TTC549 (cell line): ENCODE results near the gene ELL2.

Experiments
- FAIRE-seq: peaks from 2 replicates; lab custom pipeline; 2012; peaks lifted over from hg19 to GRCh38; lab: Jason Lieb, UNC

The ELL2 gene

DNA sequence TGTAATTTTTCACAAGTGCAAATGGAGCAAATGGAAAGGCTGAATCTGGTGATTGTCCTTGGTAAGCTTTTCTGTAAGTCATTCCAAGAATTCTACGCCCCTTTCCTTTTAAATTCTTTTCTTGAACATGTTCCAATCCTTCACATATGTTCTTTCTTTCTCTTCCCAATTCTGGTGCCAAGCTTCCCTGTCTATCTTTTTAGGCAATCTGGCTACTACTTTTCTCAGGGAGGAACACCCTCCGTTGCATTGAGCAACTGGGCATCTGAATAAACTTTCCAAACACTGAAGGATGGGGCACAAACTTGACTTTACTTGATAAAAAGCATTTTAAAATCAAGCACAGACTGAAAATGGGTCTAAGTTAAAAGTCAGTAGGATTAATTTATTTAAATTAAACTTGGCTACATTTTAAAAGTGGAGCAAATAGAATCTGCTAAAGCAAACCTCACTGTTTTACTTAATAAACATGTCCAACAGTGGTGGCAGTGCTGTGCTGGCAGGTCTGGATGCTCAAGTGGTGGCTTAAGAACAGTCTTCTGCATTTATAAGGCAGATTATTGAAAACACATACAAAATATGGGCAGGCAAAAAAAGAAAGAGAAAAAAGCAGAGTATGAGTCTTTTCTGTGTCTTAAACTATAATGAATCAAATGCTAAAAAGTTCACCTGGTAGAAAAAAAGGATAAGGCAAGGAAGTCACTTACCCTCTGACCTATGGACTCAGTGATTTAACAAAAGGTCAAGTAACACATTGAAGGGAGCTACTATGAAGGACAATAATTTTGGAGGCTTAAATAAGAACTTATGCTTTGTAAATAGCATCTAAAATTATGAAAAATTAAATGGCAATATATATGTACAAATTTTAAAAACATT is 5.4 kb downstream of the ELL2 start:
- no peak for FAIRE-seq

DNA sequence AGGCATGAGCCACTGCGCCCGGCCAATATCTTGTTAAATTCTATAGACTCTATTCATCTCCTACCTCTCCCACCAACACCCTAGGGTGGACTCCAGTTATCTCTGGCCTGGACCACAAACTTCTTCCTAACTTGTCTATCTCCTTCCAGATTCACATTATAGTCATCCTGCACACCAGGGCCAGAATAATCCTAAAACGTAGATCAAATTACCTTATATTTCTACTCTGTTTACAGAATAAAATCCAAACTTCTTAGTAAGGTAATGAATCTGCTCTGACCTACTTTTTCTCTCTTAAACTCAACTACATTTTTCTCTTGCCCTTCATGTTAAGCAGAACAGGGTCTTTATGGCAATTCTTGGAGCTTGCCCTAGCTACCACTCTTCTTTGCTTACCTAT is 6.9 kb downstream of the ELL2 start:
- FAIRE-seq: no peak

- no peak for FAIRE-seq
Observed at GRCh38 chr5:95953021-95953702, 8.5 kb downstream of the ELL2 start.

- no peak for FAIRE-seq
Observed at GRCh38 chr5:95951916-95952315, 9.7 kb downstream of the ELL2 start.

- no peak for FAIRE-seq
Observed at GRCh38 chr5:95949810-95950209, 11.8 kb downstream of the ELL2 start.

GRCh38 chr5:95948631-95949030 is 13.0 kb downstream of the ELL2 start:
- no peak for FAIRE-seq

DNA sequence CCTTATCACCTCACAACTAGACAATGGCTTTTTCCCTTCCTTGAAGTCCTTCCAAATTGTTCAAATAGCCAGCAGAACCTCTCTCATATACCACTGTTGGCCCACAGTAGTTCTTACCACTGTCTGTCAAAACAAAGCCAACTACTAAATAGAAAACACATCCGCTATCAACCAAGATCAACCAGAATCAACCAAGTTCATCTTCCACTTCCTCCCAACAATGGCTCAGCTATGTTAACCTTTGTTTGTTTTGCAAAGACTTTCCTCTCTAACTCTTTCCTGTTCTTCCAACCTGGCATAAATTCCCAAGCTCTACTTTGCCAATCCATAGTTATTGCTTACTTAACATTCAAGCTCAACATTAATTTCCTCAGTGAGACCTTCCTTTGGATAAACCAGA is 15.2 kb downstream of the ELL2 start:
- FAIRE-seq: no peak

DNA sequence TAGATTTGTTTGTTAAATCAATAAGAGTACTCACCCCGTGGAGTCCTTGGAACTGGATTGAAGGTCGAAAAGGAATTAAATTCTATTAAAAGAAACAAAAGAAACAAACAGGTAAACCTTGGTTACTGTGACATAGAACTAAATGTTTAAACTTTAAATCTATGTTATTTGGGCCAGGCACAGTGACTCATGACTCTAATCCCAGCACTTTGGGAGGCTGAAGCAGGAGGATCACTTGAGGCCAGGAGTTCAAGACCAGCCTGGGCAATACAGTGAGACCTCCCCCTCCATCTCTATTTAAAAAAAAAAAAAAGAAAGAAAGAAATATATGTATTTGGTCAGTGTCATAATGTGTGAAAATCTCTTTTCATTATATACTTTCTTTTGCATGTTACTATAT is 18.7 kb downstream of the ELL2 start:
- FAIRE-seq: no peak

- no peak for FAIRE-seq
Observed at GRCh38 chr5:95942414-95942813, 19.2 kb downstream of the ELL2 start.

DNA sequence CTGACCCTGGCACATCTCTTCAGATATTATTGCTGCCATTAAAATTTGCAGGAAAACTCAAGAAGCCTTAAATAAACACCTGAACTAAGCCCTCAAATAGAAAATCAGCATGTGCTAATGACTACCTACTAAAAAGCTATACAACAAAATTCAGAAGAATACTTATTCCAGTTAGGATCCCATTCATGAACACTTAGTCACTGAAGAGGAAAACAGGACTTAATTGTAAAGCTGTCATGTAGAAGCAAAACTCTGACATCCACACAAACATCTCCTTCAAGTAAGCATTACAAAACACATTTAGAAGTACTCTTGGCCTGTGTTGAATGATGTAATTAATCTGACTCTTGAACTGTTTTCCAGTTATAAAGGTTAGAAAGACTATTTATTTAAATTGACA is 19.9 kb downstream of the ELL2 start:
- FAIRE-seq: no peak

- no peak for FAIRE-seq
Observed at GRCh38 chr5:95940758-95941682, 20.6 kb downstream of the ELL2 start.

- no peak for FAIRE-seq
Observed at GRCh38 chr5:95939465-95939864, 22.2 kb downstream of the ELL2 start.

- FAIRE-seq: no peak
Observed at GRCh38 chr5:95938766-95939165, 22.9 kb downstream of the ELL2 start.

DNA sequence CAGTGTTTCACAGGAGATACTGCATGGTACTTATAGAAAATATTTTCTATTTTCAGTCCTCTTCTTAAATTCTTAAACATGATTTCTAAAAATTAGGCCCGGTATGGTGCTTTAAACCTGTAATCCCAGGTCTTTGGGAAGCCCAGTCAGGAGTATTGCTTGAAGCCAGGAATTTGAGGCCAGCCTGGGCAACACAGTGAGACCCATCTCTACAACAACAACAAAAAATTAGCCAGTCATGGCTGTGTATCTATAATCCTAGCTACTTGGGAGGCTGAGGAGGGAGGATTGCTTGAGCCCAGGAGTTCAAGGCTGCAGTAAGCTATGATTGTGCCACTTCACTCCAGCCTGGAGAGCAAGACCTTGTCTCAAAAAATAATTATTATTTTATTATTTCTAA is 23.3 kb downstream of the ELL2 start:
- no peak for FAIRE-seq

DNA sequence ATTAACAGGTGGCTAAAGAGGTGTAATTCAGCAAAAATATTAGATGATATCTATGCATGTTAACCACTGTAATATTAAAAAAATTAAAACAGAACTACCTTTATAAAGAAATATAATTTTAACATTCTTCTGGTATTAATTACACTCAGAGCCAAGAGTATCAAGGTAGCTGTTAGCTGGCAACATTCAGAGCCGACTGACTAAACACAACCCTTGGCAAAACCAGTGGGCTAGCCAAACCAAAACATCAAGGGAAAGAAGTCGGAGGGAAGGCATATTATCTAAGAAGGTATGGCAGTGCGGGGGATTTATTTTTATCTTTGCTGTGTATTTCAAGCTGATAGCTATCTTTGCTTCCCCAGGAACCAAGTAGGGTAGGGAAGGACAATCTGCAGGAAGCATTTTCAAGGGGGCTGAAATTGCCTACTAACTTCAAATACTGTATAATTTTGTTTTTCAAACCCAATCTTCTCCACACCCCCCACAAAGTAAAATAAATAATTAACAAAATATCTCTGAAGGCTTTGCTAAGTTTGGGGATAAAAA is 24.0 kb downstream of the ELL2 start:
- no peak for FAIRE-seq

DNA sequence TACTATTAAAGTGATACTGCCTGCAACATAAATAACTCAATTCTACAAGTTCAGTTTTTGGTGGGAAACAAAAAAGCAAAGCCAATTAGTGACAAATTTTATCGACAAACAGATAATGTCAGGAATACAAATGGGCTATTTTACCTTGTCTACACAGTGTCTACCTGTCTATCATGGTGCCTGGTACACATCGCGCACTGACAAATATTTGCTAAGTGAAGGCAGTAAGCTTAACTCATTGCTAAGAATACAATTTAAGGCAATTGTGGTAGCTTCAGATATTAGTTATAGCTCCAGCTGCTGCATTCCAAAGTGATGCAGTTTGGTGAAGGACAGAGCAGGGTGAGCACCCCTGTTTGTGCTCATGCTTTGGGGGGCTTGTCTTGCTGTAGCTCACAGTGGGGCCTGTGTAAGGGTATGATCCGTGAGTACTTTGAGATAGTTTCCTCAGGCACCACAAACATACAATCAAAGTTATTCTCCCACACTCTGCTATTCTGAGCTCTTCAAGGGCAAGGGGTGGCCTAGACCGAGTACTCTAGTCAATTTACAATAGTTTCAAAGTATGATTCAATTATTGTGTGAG is 24.7 kb downstream of the ELL2 start:
- no peak for FAIRE-seq

DNA sequence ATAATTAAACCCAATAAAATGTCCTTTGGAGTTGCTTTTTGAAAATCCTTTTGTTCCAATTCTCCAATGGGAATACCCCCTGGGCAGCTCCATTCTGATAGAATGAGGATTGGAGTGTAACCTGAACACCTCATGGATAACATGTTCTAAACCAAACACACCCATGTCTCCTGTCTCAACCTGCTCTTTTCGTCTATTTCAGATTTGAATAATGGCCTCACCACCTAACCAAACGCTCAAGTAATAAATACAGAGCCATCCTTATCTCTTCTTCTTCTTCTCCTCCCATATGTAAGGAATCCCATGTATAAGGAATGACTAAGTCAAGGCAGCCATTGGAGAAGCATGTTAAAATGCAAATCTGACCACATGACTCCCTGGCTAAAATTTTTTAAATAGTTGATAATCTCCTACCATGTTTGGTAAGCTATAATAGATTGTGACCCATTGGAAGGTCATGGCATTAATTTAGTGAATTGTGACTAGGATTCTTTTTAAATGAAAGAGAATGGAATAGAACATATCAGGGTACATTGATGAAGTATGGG is 26.0 kb downstream of the ELL2 start:
- no peak for FAIRE-seq

DNA sequence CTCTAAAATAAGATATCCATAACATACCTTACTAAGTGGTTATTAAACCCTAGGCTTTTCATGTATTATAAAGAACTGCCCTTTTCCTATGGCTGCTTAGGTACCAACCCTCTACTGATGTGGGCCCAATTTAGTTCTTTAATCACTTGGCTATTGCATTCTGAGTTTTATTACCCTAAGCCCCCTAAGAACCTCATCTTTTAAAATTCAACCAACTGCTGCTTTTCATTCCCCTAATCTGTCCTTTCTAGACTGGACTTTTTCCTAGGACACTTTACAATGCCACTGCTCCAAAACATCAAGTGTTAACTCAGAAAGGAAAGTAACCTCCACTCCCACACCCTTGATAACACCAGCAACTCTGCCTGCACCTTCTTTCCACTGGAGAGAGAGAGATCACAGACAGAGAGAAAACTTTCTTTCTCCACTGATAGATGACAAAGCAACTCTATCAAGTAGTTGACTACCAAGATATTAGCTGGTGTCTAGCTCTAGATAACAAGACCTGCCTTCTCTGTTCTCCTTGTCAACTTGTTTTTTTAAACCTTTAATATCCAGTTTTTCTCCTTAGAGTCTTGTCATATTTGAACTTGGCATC is 27.3 kb downstream of the ELL2 start:
- no peak for FAIRE-seq

DNA sequence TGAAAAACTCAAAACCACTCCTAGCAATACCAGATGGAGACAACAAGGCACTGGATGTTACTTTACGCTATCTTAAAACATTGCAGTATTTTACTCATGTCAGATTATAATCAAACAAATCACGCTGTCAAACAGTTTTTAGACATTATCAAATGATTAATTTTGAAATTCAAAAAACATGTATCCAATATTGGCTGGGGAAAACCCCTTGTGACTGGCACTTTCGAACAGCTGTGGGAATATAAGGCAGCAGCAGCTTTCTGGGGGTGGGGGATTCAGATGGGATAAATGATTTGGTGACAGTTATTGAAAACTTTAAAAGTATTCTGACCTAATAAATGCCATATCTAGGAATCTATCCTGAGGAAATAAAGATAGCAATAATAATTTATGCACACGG is 28.7 kb downstream of the ELL2 start:
- no peak for FAIRE-seq

DNA sequence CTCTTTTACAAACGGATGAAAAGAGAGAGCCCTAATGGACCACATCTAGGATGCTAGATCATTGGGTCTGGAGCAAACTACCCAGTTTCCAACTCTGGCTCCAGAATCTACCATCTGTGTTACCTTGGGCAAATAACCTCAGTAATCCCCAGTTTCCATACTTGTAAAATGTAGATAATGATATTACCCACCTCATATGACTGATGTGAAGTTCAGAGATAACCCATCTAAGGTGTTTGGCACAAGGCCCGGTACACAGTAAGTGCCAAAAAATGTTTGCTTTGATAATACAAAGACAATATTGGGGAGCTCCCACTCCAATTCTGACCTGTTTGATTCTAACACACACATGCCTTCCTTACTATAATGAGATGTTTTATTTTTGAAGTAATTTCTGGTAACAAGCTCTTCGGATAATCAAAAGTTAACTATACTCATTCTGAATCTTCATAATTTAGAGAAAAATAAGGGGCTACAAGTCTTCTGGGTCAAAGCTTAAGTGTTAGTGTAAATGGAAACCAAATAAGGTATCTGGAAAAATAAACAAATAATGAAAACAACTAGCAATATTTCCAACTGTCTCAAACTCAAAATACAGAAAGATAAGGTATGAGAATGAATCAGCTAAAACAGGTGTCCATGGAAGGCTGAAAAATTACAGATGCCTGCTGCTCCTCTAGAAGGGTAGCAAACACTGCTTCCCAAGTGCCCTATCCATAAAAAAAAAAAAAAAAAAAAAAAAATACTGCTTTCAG is 30.4 kb downstream of the ELL2 start:
- FAIRE-seq: no peak
